ENCODE data around the gene SFTPA1.

GRCh38 chr10:79561257-79561656 lies 49.5 kb upstream of the SFTPA1 start:
- TF ChIP-seq NFIC (IDR thresholded peaks at IDR 0.05), result no peak
- TF ChIP-seq YY1 (IDR thresholded peaks at IDR 0.05; ENCODE audit: low read depth), result no peak
- TF ChIP-seq REST (IDR thresholded peaks at IDR 0.05; ENCODE audit: low read depth), result no peak
- no peak for TF ChIP-seq TAF1 (IDR thresholded peaks at IDR 0.05; ENCODE audit: low read depth)
- TF ChIP-seq EP300 (IDR thresholded peaks at IDR 0.05; ENCODE audit: borderline replicate concordance), result no peak
- no peak for TF ChIP-seq USF1 (IDR thresholded peaks at IDR 0.05)
- TF ChIP-seq CEBPB (IDR thresholded peaks at IDR 0.05), result no peak
- TF ChIP-seq MAX (IDR thresholded peaks at IDR 0.05), result no peak
- TF ChIP-seq EGR1 (IDR thresholded peaks at IDR 0.05), result no peak
- no peak for TF ChIP-seq RAD21 (IDR thresholded peaks at IDR 0.05; ENCODE audit: low read depth)
